ENCODE measurements around the gene COBL.

The COBL gene

DNA sequence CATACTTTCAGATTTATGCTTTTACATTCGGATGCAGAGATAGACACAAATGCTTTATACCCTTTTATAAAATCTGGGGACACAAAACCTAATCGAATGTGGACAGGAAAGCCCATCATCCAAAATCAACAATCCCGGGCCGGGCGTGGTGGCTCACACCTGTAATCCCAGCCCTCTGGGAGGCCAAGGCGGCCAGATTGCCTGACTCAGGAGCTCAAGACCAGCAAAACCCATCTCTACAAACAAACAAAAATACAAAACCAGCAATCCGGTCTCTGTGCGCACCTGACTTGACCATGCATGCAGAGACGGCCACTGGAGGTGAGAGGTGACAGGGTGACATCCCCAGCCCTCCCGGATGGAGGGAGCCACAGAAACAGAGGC lies 13.5 kb downstream of the COBL start:
- no peak for DNase-seq (ENCODE audit: low spot score)
- TF ChIP-seq, protein P1, sequence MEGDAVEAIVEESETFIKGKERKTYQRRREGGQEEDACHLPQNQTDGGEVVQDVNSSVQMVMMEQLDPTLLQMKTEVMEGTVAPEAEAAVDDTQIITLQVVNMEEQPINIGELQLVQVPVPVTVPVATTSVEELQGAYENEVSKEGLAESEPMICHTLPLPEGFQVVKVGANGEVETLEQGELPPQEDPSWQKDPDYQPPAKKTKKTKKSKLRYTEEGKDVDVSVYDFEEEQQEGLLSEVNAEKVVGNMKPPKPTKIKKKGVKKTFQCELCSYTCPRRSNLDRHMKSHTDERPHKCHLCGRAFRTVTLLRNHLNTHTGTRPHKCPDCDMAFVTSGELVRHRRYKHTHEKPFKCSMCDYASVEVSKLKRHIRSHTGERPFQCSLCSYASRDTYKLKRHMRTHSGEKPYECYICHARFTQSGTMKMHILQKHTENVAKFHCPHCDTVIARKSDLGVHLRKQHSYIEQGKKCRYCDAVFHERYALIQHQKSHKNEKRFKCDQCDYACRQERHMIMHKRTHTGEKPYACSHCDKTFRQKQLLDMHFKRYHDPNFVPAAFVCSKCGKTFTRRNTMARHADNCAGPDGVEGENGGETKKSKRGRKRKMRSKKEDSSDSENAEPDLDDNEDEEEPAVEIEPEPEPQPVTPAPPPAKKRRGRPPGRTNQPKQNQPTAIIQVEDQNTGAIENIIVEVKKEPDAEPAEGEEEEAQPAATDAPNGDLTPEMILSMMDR (IDR thresholded peaks at IDR 0.05; ENCODE audit: extremely low read depth, missing control alignments) = no peak

DNA sequence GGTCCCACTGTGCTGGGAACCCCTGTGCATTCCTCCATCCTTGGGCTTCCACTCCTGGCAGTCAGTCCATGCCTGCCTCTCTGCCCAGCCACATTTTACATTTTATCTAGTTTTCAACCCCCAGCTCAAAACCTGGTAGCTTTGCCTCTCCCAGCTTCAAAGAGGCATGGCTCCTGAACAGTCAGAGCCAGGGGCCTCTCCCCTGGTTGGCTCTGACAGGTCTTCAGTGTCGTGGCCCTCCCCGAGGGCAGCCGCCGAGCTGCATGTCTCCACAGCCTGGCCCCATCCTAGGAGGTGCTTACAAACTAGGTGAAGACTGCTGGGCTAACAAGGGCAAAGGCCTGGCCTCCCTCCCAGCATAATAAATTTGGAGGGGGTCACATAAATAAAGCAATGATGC lies 14.8 kb downstream of the COBL start:
- no peak for DNase-seq (ENCODE audit: low spot score)
- TF ChIP-seq, protein P1 (IDR thresholded peaks at IDR 0.05; ENCODE audit: extremely low read depth, missing control alignments) = no peak

DNA sequence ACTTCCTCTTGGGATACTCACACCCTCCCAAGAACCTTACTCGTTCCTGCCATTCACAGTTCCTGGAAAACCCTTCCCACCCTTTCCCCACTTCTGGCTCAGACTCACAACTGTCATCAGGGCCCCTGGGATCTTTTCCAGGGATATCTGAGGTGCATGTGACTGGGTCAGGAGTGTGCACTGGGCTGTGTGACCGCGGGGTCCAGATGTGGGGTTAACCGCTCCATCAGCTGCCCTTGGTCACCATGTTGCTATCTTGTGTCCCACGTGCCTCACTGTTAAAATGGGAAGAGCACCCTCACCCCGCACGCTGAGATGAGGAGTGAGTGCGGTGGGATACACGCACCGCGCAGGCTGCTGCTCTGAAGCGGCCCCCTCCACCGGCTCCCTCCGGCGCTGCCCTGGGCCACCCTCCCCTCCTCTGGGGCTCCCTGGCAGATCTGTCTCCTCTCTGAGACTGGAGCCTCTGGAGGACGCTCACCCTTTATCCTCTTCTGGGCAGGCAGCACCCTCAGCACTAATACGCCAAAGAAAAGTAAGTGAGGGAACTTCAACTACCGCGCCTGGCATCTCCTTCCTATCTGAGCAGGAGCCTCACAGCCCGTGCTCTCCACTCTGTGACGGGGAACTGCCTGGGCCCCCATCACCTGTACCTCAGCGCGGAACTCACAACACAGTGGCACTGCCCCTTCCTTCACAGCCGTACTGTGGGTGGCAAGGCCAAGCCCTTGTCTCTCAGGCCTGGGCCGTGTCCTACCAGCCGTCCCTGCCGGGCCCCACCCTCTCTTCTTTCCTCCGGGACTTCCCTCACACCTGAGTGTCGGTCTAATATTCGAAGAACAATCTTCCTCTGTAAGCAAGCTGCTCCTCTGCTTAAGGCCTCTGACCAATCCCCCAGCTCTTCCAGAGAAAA lies 15.6 kb downstream of the COBL start:
- DNase-seq (ENCODE audit: low spot score) = no peak
- TF ChIP-seq, protein P1 (IDR thresholded peaks at IDR 0.05; ENCODE audit: extremely low read depth, missing control alignments) = no peak

DNA sequence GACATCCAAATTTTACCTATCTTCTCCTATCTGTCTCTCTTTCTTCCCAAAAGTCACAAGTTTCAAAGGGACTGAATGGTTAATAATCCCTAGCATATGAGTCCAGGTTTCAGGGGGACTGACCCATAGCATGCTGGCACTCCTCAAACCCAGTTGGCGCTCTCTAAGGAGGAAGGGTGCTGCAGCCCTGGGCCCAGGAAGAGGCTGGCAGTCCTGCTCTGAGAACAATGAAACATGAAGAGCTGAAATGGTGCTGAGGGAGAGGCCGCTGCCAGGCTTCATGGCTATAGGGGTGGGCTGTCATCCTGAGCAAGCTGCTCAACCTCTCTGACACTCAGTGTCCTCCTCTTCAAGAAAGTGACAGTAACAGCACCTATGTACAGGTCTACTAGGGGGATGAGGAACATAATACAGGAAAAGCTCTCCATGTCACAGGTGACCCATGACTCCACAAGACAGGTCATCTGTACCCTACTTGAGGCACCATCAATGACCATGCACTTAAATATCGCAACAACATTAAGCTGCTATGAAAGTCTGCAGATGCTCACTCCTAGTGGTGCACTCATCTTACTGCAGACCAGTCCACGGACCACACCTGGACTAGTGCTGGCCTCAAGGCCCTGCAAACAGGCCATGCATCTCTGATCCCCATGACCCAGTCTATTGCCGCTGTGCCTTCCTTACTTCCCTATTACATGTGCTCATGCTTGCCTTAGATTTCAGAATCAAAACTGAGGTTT lies 17.0 kb downstream of the COBL start:
- no peak for DNase-seq (ENCODE audit: low spot score)

DNA sequence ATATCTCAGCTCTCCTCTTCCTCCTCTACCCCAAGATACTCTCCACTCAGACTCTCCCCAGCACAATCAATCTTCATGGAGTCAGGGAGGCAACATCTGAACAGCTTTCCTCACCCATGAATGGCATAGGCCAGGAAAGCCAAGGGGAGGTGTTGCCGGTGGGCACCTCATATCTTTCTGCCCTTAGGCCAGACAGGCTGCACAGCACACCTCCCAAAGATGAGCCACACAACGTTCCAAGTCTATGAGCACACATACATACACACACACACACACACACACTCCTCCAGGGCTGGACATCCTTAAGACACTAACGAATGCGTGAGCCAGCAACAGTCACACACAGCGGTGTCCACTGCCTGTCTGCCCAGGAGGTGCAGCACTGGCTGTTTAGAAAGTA lies 17.7 kb downstream of the COBL start:
- TF ChIP-seq, protein P1 (IDR thresholded peaks at IDR 0.05; ENCODE audit: extremely low read depth, missing control alignments) = no peak
- DNase-seq (ENCODE audit: low spot score) = no peak

More for the DNA sequence above, 17.0 kb downstream of the COBL start:
- TF ChIP-seq, protein P1 (IDR thresholded peaks at IDR 0.05; ENCODE audit: extremely low read depth, missing control alignments) = no peak

DNA sequence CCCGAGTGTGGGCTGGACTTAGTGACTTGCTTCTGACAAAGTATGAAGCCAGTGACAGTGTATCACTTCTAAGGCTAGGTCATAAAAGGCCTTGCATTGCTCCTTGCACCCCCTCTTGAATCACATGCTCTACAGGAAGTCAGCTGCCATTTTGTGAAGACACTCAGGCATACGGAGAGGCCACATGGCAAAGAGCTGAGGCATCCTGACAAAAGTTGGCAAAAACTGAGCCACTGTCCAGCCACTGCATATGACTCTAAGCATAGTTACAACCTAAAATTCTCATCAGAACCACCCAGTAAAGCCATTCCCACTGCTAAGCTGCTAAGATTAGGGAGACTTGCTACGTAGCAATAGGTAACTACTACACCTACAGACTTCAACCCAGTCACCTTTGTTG lies 18.6 kb downstream of the COBL start:
- TF ChIP-seq, protein P1 (IDR thresholded peaks at IDR 0.05; ENCODE audit: extremely low read depth, missing control alignments) = no peak
- DNase-seq (ENCODE audit: low spot score) = no peak
